Neural progenitor cell (in vitro differentiated cells): Measurements from ENCODE around the gene BLTP2. TPM values are rescaled to one million over a fixed set of nuclear protein-coding genes. Genes with fewer than 3 reads are reported as not detected.

Experiments
- DNase-seq: peaks from one replicate; pipeline ENCODE4 v3.0.0-alpha.2; 2016; ENCODE audit warnings: low spot score
- H2AFZ ChIP-seq: fragments of 200-600 bp; sonication (generic); replicated peaks from 2 replicates; pipeline ENCODE4 v1.6.1; 2016; ENCODE audit warnings: antibody characterized with exemption
- H3F3A ChIP-seq: fragments of 200-600 bp; sonication (generic); 2 replicates; pipeline ENCODE4 v1.6.1; 2016; ENCODE audit warnings: antibody characterized with exemption, low read depth
- H3K27ac ChIP-seq: fragments of 200-600 bp; sonication (generic); 2 replicates; pipeline ENCODE4 v1.5.1; 2016; ENCODE audit warnings: mild to moderate bottlenecking
- H3K27me3 ChIP-seq: fragments of 200-600 bp; sonication (generic); 2 replicates; pipeline ENCODE4 v1.6.1; 2016; ENCODE audit warnings: mild to moderate bottlenecking, moderate library complexity
- H3K36me3 ChIP-seq: fragments of 200-600 bp; sonication (generic); 2 replicates; pipeline ENCODE4 v1.5.1; 2016
- H3K4me1 ChIP-seq: fragments of 200-600 bp; sonication (generic); 2 replicates; pipeline ENCODE4 v1.6.1; 2016; ENCODE audit warnings: mixed run types
- H3K4me2 ChIP-seq: fragments of 200-600 bp; sonication (generic); 2 replicates; pipeline ENCODE4 v1.6.1; 2016
- H3K4me3 ChIP-seq: fragments of 200-600 bp; sonication (generic); 2 replicates; pipeline ENCODE4 v1.5.1; 2016
- H3K79me2 ChIP-seq: fragments of 200-600 bp; sonication (generic); 2 replicates; pipeline ENCODE4 v1.6.1; 2016; ENCODE audit warnings: low read depth
- H3K9ac ChIP-seq: fragments of 200-600 bp; sonication (generic); 2 replicates; pipeline ENCODE4 v1.6.1; 2016
- H3K9me3 ChIP-seq: fragments of 200-600 bp; sonication (generic); 2 replicates; pipeline ENCODE4 v1.5.1; 2016; ENCODE audit warnings: low read depth
- H4K20me1 ChIP-seq: fragments of 200-600 bp; sonication (generic); 2 replicates; pipeline ENCODE4 v1.6.1; 2016; ENCODE audit warnings: low read depth
- H3K27ac Mint-ChIP-seq: 3 replicates; pipeline ENCODE4 v1.8.0; 2021; ENCODE audit warnings: mixed read lengths
- H3K27me3 Mint-ChIP-seq: 2 replicates; pipeline ENCODE4 v1.8.0; 2022; ENCODE audit warnings: low read depth, mild to moderate bottlenecking, inconsistent platforms, moderate library complexity, mixed read lengths; ENCODE audit not compliant: insufficient read depth
- H3K36me3 Mint-ChIP-seq: 3 replicates; pipeline ENCODE4 v1.8.0; 2021; ENCODE audit warnings: mixed read lengths
- H3K4me1 Mint-ChIP-seq: 3 replicates; pipeline ENCODE4 v1.8.0; 2021; ENCODE audit warnings: mixed read lengths
- H3K4me3 Mint-ChIP-seq: 3 replicates; pipeline ENCODE4 v1.8.0; 2021; ENCODE audit warnings: mild to moderate bottlenecking, moderate library complexity, mixed read lengths
- H3K9me3 Mint-ChIP-seq: 3 replicates; pipeline ENCODE4 v1.8.0; 2020; ENCODE audit warnings: mixed read lengths
- CTCF ChIP-seq: fragments of 200-600 bp; sonication (generic); IDR thresholded peaks from 2 replicates; pipeline ENCODE4 v1.5.1; 2017; ENCODE audit warnings: antibody characterized with exemption, mild to moderate bottlenecking
- EZH2 ChIP-seq: fragments of 200-600 bp; sonication (generic); IDR thresholded peaks from 2 replicates; pipeline ENCODE4 v1.6.1; 2017; ENCODE audit warnings: antibody characterized with exemption, mild to moderate bottlenecking, moderate library complexity
- EZH2phosphoT487 ChIP-seq: fragments of 200-600 bp; sonication (generic); IDR thresholded peaks from 2 replicates; pipeline ENCODE4 v1.6.1; 2017; ENCODE audit warnings: antibody characterized with exemption
- total RNA-seq: library from RNA; depleted of rRNA; stranded (reverse); fragments of >200 nt; gene quantifications from 2 replicates; pipeline ENCODE4 v1.2.3, GENCODE V29; 2015; ENCODE audit warnings: low replicate concordance

The BLTP2 gene
- total RNA-seq, 1 donor from 2014 or later, result 130 TPM

- no peak for DNase-seq
- Histone ChIP-seq H4K20me1 (peaks cover 13% of the 10 kb centered on the region), H3K4me1 (no peaks in the 10 kb centered on the region), H3F3A (no peaks in the 10 kb centered on the region), H3K27me3 (no peaks in the 10 kb centered on the region), H3K9ac (no peak overlapping the region), H3K4me3 (no peak overlapping the region), H3K4me2 (no peak overlapping the region), H3K9me3 (no peaks in the 10 kb centered on the region), H2AFZ (no peak overlapping the region), H3K36me3 (peaks cover 30% of the 10 kb centered on the region), H3K27ac (no peak overlapping the region), H3K79me2 (no peaks in the 10 kb centered on the region)
- no peaks in the 10 kb centered on the region for H3K4me1 Mint-ChIP-seq
- H3K9me3 Mint-ChIP-seq, result no peaks in the 10 kb centered on the region
- peaks cover 3% of the 10 kb centered on the region for H3K27me3 Mint-ChIP-seq
- no peak for TF ChIP-seq EZH2
- TF ChIP-seq CTCF, result no peak
- no peak for TF ChIP-seq EZH2phosphoT487
- H3K27ac Mint-ChIP-seq, result no peak overlapping the region
- H3K36me3 Mint-ChIP-seq, result peaks cover 31% of the 10 kb centered on the region
- no peak overlapping the region for H3K4me3 Mint-ChIP-seq
Observed at GRCh38 chr17:28620010-28620409, 24.9 kb downstream of the BLTP2 start.

- Mint-ChIP-seq H3K4me1 (peaks cover 3% of the 10 kb centered on the region), H3K27me3 (peaks cover 5% of the 10 kb centered on the region), H3K36me3 (peaks cover 32% of the 10 kb centered on the region), H3K4me3 (no peak overlapping the region), H3K27ac (no peak overlapping the region), H3K9me3 (no peaks in the 10 kb centered on the region)
- no peaks in the 10 kb centered on the region for H3K27me3 ChIP-seq
- H3K4me1 ChIP-seq, result no peaks in the 10 kb centered on the region
- TF ChIP-seq EZH2phosphoT487 (no peak), CTCF (no peak), EZH2 (no peak)
- H3K4me3 ChIP-seq, result no peak overlapping the region
- H3F3A ChIP-seq, result peaks cover 7% of the 10 kb centered on the region
- H3K9me3 ChIP-seq, result no peaks in the 10 kb centered on the region
- DNase-seq, result no peak
- H3K27ac ChIP-seq, result no peak overlapping the region
- peaks cover 9% of the 10 kb centered on the region for H4K20me1 ChIP-seq
- no peak overlapping the region for H3K9ac ChIP-seq
- no peak overlapping the region for H3K4me2 ChIP-seq
- H2AFZ ChIP-seq, result no peak overlapping the region
- no peaks in the 10 kb centered on the region for H3K79me2 ChIP-seq
- peaks cover 33% of the 10 kb centered on the region for H3K36me3 ChIP-seq
Observed at GRCh38 chr17:28618464-28618863, 26.5 kb downstream of the BLTP2 start.

GRCh38 chr17:28616281-28616680, 28.7 kb downstream of the BLTP2 start:
- no peak for DNase-seq
- H3K4me3 Mint-ChIP-seq, result no peak overlapping the region
- H3K36me3 Mint-ChIP-seq, result peaks cover 29% of the 10 kb centered on the region

More at GRCh38 chr17:28616281-28616680, 28.7 kb downstream of the BLTP2 start:
- Histone ChIP-seq H3K36me3 (peaks cover 25% of the 10 kb centered on the region), H4K20me1 (peaks cover 3% of the 10 kb centered on the region), H3K79me2 (no peaks in the 10 kb centered on the region), H3K9ac (no peak overlapping the region), H3K27ac (no peak overlapping the region), H3K9me3 (no peaks in the 10 kb centered on the region), H3K4me1 (no peaks in the 10 kb centered on the region), H3K4me3 (no peak overlapping the region), H3F3A (peaks cover 13% of the 10 kb centered on the region), H3K4me2 (no peak overlapping the region), H3K27me3 (no peaks in the 10 kb centered on the region), H2AFZ (no peak overlapping the region)
- Mint-ChIP-seq H3K9me3 (no peaks in the 10 kb centered on the region), H3K27ac (no peak overlapping the region), H3K4me1 (peaks cover 5% of the 10 kb centered on the region), H3K27me3 (peaks cover 7% of the 10 kb centered on the region)
- TF ChIP-seq CTCF (no peak), EZH2phosphoT487 (no peak), EZH2 (no peak)
